Epithelial cell of esophagus (primary cell): ENCODE measurements around the gene RITA1.

Source experiments
- DNase-seq: peaks from one replicate; pipeline ENCODE4 v3.0.0; 2010; ENCODE audit warnings: low read depth
- H3K4me3 ChIP-seq: 2 replicates; pipeline ENCODE4 v1.5.1; 2011; ENCODE audit warnings: mild to moderate bottlenecking, low read length, control low read depth
- CTCF ChIP-seq: IDR thresholded peaks from 2 replicates; pipeline ENCODE4 v1.5.1; 2011; ENCODE audit warnings: low read depth, mild to moderate bottlenecking, low read length, control low read depth, inconsistent platforms; ENCODE audit not compliant: insufficient read depth; ENCODE audit errors: missing control alignments

Gene RITA1

DNA sequence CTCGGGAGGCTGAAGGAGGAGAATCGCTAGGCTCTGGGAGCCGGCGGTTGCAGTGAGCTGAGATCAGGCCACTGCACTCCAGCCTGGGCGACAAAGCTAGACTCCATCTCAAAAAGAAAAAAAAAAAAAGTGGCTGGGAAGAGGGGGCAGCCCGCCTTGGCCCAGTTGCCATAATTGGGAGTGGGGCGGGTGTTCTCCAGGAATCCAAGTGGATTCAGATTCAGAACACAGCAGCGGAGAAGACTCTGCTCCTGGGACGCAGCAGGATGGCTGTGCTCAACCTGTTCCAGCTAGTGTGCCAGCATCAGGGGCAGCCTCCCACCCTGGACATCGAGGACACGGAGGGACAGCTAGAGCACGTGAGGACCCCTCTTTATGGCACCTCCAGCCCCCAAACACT, 30.5 kb upstream of the RITA1 start:
- no peak for DNase-seq
- TF ChIP-seq CTCF: no peak

GRCh38 chr12:113155646-113156045, 29.9 kb upstream of the RITA1 start:
- no peak for TF ChIP-seq CTCF
- H3K4me3 ChIP-seq: no peak overlapping the region
- no peak for DNase-seq

More for the DNA sequence above, 30.5 kb upstream of the RITA1 start:
- H3K4me3 ChIP-seq: no peak overlapping the region

DNA sequence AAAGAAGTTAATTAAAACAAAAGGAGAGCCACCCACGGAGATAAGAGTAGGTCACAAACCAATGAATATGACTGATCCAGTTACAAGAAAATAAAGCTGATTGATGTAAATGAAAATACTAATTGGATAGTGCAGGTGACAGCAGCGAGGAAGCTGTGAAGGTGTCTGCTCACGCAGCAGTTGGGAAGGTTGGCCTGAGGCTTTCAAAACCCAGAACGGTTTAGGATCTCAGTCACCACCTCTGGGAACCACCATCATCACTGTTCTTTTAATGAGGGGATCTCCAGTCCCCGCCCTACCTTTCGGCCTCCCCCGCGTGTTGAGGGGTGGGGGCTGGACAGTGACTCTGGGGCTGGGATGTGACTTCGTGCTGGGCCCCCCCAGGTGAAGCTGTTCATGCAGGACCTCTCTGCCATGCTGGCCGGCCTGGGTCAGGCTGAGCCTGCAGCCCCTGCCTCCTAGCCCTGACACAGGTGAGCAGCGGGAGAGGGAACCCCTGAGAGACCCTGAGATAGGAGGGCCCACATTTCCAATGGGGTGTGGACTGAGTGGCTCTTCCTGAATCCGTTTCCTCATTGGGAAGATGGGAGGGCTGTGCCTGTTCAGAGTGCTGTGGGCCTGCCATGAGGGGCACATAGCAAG, 28.2 kb upstream of the RITA1 start:
- H3K4me3 ChIP-seq: no peak overlapping the region
- no peak for TF ChIP-seq CTCF
- DNase-seq: no peak

- no peak for DNase-seq
- no peak overlapping the region for H3K4me3 ChIP-seq
- no peak for TF ChIP-seq CTCF
These were observed 26.9 kb upstream of the RITA1 start for GRCh38 chr12:113158439-113159203.

GRCh38 chr12:113159937-113160336, 25.6 kb upstream of the RITA1 start:
- TF ChIP-seq CTCF: no peak
- DNase-seq: peak; percentile 30
- H3K4me3 ChIP-seq: no peak overlapping the region

- no peak for TF ChIP-seq CTCF
- peak; percentile 51 for DNase-seq
- no peak overlapping the region for H3K4me3 ChIP-seq
These were observed 24.0 kb upstream of the RITA1 start for GRCh38 chr12:113161415-113162016.
